ENCODE measurements around the gene FGD6. TPM values are rescaled to one million over a fixed set of nuclear protein-coding genes. Genes with fewer than 3 reads are reported as not detected.

The FGD6 gene
- total and polyA plus RNA-seq, 8 donors, result 13.8 to 36.0 (median 16.0) TPM

GRCh38 chr12:95151821-95152220 is 65.4 kb downstream of the FGD6 start:
- no peak for DNase-seq
- Histone ChIP-seq H3K4me1 (no peaks in the 10 kb centered on the region), H3K27ac (no peak overlapping the region), H3K27me3 (no peaks in the 10 kb centered on the region), H3K4me3 (no peak overlapping the region), H3K36me3 (no peaks in the 10 kb centered on the region), H3K9me3 (no peaks in the 10 kb centered on the region)
- no peak for ATAC-seq
- no peak for TF ChIP-seq CTCF (IDR thresholded peaks at IDR 0.05)
- intact Hi-C loops (cut with DNase I), result no loop called here

GRCh38 chr12:95151406-95151805 is 65.9 kb downstream of the FGD6 start:
- H3K27ac ChIP-seq, result no peak overlapping the region
- TF ChIP-seq CTCF (IDR thresholded peaks at IDR 0.05), result no peak
- ATAC-seq, result no peak
- intact Hi-C loops (cut with DNase I), result no loop called here
- H3K36me3 ChIP-seq, result no peaks in the 10 kb centered on the region
- no peaks in the 10 kb centered on the region for H3K4me1 ChIP-seq
- no peak overlapping the region for H3K4me3 ChIP-seq
- no peak for DNase-seq
- H3K9me3 ChIP-seq, result no peaks in the 10 kb centered on the region
- H3K27me3 ChIP-seq, result no peaks in the 10 kb centered on the region

- Histone ChIP-seq H3K9me3 (no peaks in the 10 kb centered on the region), H3K27me3 (no peaks in the 10 kb centered on the region), H3K36me3 (no peaks in the 10 kb centered on the region), H3K4me3 (no peak overlapping the region), H3K27ac (no peak overlapping the region), H3K4me1 (no peaks in the 10 kb centered on the region)
- ATAC-seq, result no peak
- TF ChIP-seq CTCF (IDR thresholded peaks at IDR 0.05), result no peak
- intact Hi-C loops (cut with DNase I), result no loop called here
- DNase-seq, result no peak
Observed at GRCh38 chr12:95150501-95150900, 66.8 kb downstream of the FGD6 start.

GRCh38 chr12:95147866-95148265 is 69.4 kb downstream of the FGD6 start:
- TF ChIP-seq CTCF (IDR thresholded peaks at IDR 0.05), result no peak
- H3K4me3 ChIP-seq, result no peak overlapping the region
- ATAC-seq, result no peak
- no peak for DNase-seq
- no peak overlapping the region for H3K27ac ChIP-seq
- intact Hi-C loops (cut with DNase I), result no loop called here
- H3K36me3 ChIP-seq, result no peaks in the 10 kb centered on the region
- no peaks in the 10 kb centered on the region for H3K9me3 ChIP-seq
- H3K4me1 ChIP-seq, result peaks cover 3 to 13% of the 10 kb centered on the region in 2 donors
- H3K27me3 ChIP-seq, result no peaks in the 10 kb centered on the region

- no peaks in the 10 kb centered on the region for H3K36me3 ChIP-seq
- DNase-seq (no peak), ATAC-seq (no peak)
- no peak overlapping the region for H3K4me3 ChIP-seq
- intact Hi-C loops (cut with DNase I), result no loop called here
- no peaks in the 10 kb centered on the region for H3K27me3 ChIP-seq
- TF ChIP-seq CTCF (IDR thresholded peaks at IDR 0.05), result no peak
- H3K4me1 ChIP-seq, result peaks cover 3 to 13% of the 10 kb centered on the region in 2 donors
- no peak overlapping the region for H3K27ac ChIP-seq
- no peaks in the 10 kb centered on the region for H3K9me3 ChIP-seq
Observed at GRCh38 chr12:95146769-95147168, 70.5 kb downstream of the FGD6 start.

Measured in left lung (tissue), 10 donors.